T-helper 17 cell (primary cell): ENCODE results near the gene RAB13. TPM values are rescaled to one million over a fixed set of nuclear protein-coding genes. Genes with fewer than 3 reads are reported as not detected.
"Not testable (repeated sequence)": the region's sequence is repeated elsewhere in the genome, so short reads cannot be mapped to it uniquely, and the experiment has no call there.

ENCODE experiments used
- ATAC-seq: fragments of 150-1000 bp; cut with Tn5 transposase; 2 replicates; pipeline ENCODE4 v1.10.0; 2021; ENCODE audit warnings: mild to moderate bottlenecking, moderate library complexity
- DNase-seq, 3 donors: peaks; one replicate each; pipeline versions ENCODE4 v3.0.0 to v3.0.0-alpha.2; 2020 to 2021
- H3K9me3 ChIP-seq: one replicate; pipeline ENCODE4 v1.7.0; 2013; ENCODE audit warnings: low read length, mild to moderate bottlenecking; ENCODE audit not compliant: control insufficient read depth, poor library complexity, severe bottlenecking
- H3K27ac Mint-ChIP-seq: one replicate; pipeline ENCODE4 v1.8.0; 2022; ENCODE audit warnings: mild to moderate bottlenecking, moderate library complexity, mixed read lengths
- H3K27me3 Mint-ChIP-seq: one replicate; pipeline ENCODE4 v1.8.0; 2022; ENCODE audit warnings: mixed read lengths
- H3K36me3 Mint-ChIP-seq: one replicate; pipeline ENCODE4 v1.8.0; 2022; ENCODE audit warnings: low read depth, mixed read lengths
- H3K4me1 Mint-ChIP-seq: one replicate; pipeline ENCODE4 v1.8.0; 2022; ENCODE audit warnings: mild to moderate bottlenecking, mixed read lengths
- H3K4me3 Mint-ChIP-seq: one replicate; pipeline ENCODE4 v1.8.0; 2022; ENCODE audit warnings: mild to moderate bottlenecking, moderate library complexity, mixed read lengths
- total RNA-seq, 4 donors: library from RNA in 2 of 4; stranded (reverse) in 2 of 4; gene quantifications; one replicate each; pipeline ENCODE4 v1.2.3 and lab custom pipeline; 2022 to 2026

RAB13 gene
- total RNA-seq, 2 donors from 2014 or later, result 0.40 to 2.2 TPM

- Mint-ChIP-seq H3K4me3 (peak overlapping the region; percentile 97), H3K27ac (peak overlapping the region; percentile 98), H3K27me3 (no peaks in the 10 kb centered on the region), H3K4me1 (peaks cover 29% of the 10 kb centered on the region), H3K36me3 (peaks cover 11% of the 10 kb centered on the region)
- DNase-seq (no peak), ATAC-seq (no peak)
- H3K9me3 ChIP-seq, result no peaks in the 10 kb centered on the region
Observed at GRCh38 chr1:153991151-153991630, 5.1 kb upstream of the RAB13 start.

- ATAC-seq (peak; percentile 88), DNase-seq (peak; percentile 68 to 80 (median 78))
- Mint-ChIP-seq H3K4me3 (peak within 1 kb of the TSS; percentile 97), H3K27ac (peak within 1 kb of the TSS; percentile 98), H3K27me3 (peaks cover 4% of the 10 kb centered on the region), H3K4me1 (peaks cover 32% of the 10 kb centered on the region), H3K36me3 (peaks cover 11% of the 10 kb centered on the region)
- H3K9me3 ChIP-seq, result no peaks in the 10 kb centered on the region
Observed at GRCh38 chr1:153990468-153991150, 4.5 kb upstream of the RAB13 start, which contains the start of gene RPS27. Gene RPS27, plus strand, starts transcription at chr1:153990762. Its CDS starts 35 bp downstream, at chr1:153990797.

GRCh38 chr1:153987621-153988020, 1.5 kb upstream of the RAB13 start:
- Mint-ChIP-seq H3K27ac (peak overlapping the region; percentile 89), H3K4me1 (peaks cover 33% of the 10 kb centered on the region), H3K4me3 (no peak overlapping the region), H3K27me3 (peaks cover 16% of the 10 kb centered on the region), H3K36me3 (peaks cover 8% of the 10 kb centered on the region)
- DNase-seq (no peak), ATAC-seq (no peak)
- no peaks in the 10 kb centered on the region for H3K9me3 ChIP-seq

GRCh38 chr1:153985341-153985912, 712 bp downstream of the RAB13 start:
- DNase-seq (no peak), ATAC-seq (no peak)
- H3K4me1 Mint-ChIP-seq, result peaks cover 15% of the 10 kb centered on the region
- peak overlapping the region; percentile 56 for H3K27ac Mint-ChIP-seq
- H3K36me3 Mint-ChIP-seq, result no peaks in the 10 kb centered on the region
- H3K4me3 Mint-ChIP-seq, result peak overlapping the region; percentile 15
- no peaks in the 10 kb centered on the region for H3K9me3 ChIP-seq
- peaks cover 16% of the 10 kb centered on the region for H3K27me3 Mint-ChIP-seq

- Mint-ChIP-seq H3K4me1 (peaks cover 13% of the 10 kb centered on the region), H3K36me3 (no peaks in the 10 kb centered on the region), H3K4me3 (no peak overlapping the region), H3K27ac (peak overlapping the region; percentile 16), H3K27me3 (peaks cover 16% of the 10 kb centered on the region)
- DNase-seq, result no peak
- ATAC-seq, result no peak
- no peaks in the 10 kb centered on the region for H3K9me3 ChIP-seq
Observed at GRCh38 chr1:153984123-153984894, 1.8 kb downstream of the RAB13 start.

GRCh38 chr1:153981735-153982134, 4.4 kb downstream of the RAB13 start:
- not testable (repeated sequence) for H3K36me3 Mint-ChIP-seq, H3K9me3 ChIP-seq, DNase-seq, H3K4me3 Mint-ChIP-seq, H3K27ac Mint-ChIP-seq, ATAC-seq
- H3K4me1 Mint-ChIP-seq, result peaks cover 18% of the 10 kb centered on the region
- H3K27me3 Mint-ChIP-seq, result peaks cover 16% of the 10 kb centered on the region

- not testable (repeated sequence) for H3K27me3 Mint-ChIP-seq, ATAC-seq, H3K36me3 Mint-ChIP-seq, H3K9me3 ChIP-seq, DNase-seq
- Mint-ChIP-seq H3K27ac (peak overlapping the region; percentile 82), H3K4me3 (peak overlapping the region; percentile 94), H3K4me1 (peaks cover 23% of the 10 kb centered on the region)
Observed at GRCh38 chr1:153979091-153979490, 7.0 kb downstream of the RAB13 start.

- DNase-seq (no peak), ATAC-seq (no peak)
- peak overlapping the region; percentile 82 for H3K27ac Mint-ChIP-seq
- H3K4me3 Mint-ChIP-seq, result peak overlapping the region; percentile 94
- no peaks in the 10 kb centered on the region for H3K27me3 Mint-ChIP-seq
- peaks cover 23% of the 10 kb centered on the region for H3K4me1 Mint-ChIP-seq
- H3K9me3 ChIP-seq, result no peaks in the 10 kb centered on the region
- peaks cover 4% of the 10 kb centered on the region for H3K36me3 Mint-ChIP-seq
Observed at GRCh38 chr1:153978274-153978909, 7.7 kb downstream of the RAB13 start.

GRCh38 chr1:153977250-153978240, 8.6 kb downstream of the RAB13 start, which contains the start of gene JTB:
Gene JTB, minus strand, starts transcription at chr1:153977674. Its CDS starts 422 bp downstream, at chr1:153977252.
- Mint-ChIP-seq H3K4me3 (peak within 1 kb of the TSS; percentile 94), H3K4me1 (peaks cover 23% of the 10 kb centered on the region), H3K27me3 (no peaks in the 10 kb centered on the region), H3K36me3 (peaks cover 5% of the 10 kb centered on the region), H3K27ac (peak within 1 kb of the TSS; percentile 82)
- H3K9me3 ChIP-seq, result no peaks in the 10 kb centered on the region
- peak; percentile 97 for ATAC-seq
- peak; percentile 73 to 79 (median 75) for DNase-seq

- Mint-ChIP-seq H3K4me3 (peak overlapping the region; percentile 94), H3K27ac (peak overlapping the region; percentile 82), H3K36me3 (peaks cover 5% of the 10 kb centered on the region), H3K4me1 (peaks cover 27% of the 10 kb centered on the region), H3K27me3 (no peaks in the 10 kb centered on the region)
- DNase-seq (no peak), ATAC-seq (no peak)
- H3K9me3 ChIP-seq, result no peaks in the 10 kb centered on the region
Observed at GRCh38 chr1:153976819-153977249, 9.3 kb downstream of the RAB13 start.

GRCh38 chr1:153973525-153973924, 12.6 kb downstream of the RAB13 start:
- H3K36me3 Mint-ChIP-seq, result peaks cover 5% of the 10 kb centered on the region
- H3K4me1 Mint-ChIP-seq, result peaks cover 29% of the 10 kb centered on the region
- H3K4me3 Mint-ChIP-seq, result peak overlapping the region; percentile 25
- DNase-seq, result no peak
- ATAC-seq, result no peak
- H3K9me3 ChIP-seq, result no peaks in the 10 kb centered on the region
- H3K27me3 Mint-ChIP-seq, result no peaks in the 10 kb centered on the region
- peak overlapping the region; percentile 72 for H3K27ac Mint-ChIP-seq

- ATAC-seq (no peak), DNase-seq (no peak)
- Mint-ChIP-seq H3K27ac (peak overlapping the region; percentile 72), H3K36me3 (peaks cover 5% of the 10 kb centered on the region), H3K27me3 (no peaks in the 10 kb centered on the region), H3K4me1 (peaks cover 27% of the 10 kb centered on the region), H3K4me3 (no peak overlapping the region)
- H3K9me3 ChIP-seq, result no peaks in the 10 kb centered on the region
Observed at GRCh38 chr1:153973071-153973470, 13.1 kb downstream of the RAB13 start.
